GM12878 (cell line): ENCODE data around the gene LRP1B. TPM values are rescaled to one million over a fixed set of nuclear protein-coding genes. Genes with fewer than 3 reads are reported as not detected.

Experiments used
- ATAC-seq: fragments of 200-7000 bp; cut with Tn5 transposase; 3 replicates; pipeline ENCODE4 v1.9.1; 2020; ENCODE audit warnings: mild to moderate bottlenecking, moderate library complexity
- BruUV-seq: library from RNA; stranded (reverse); fragments of 400-500 nt; replicated peaks from 2 replicates; lab custom pipeline; 2021; lab: Mats Ljungman, UMichigan
- CTCF ChIA-PET: fragments of 300-600 bp; sonication (Branson Sonifier 250); formaldehyde crosslinking; extraction: SDS; loops from one replicate; lab custom pipeline; 2021; ENCODE audit warnings: inconsistent platforms; lab: Yijun Ruan, JAX
- POLR2A ChIA-PET: fragments of 350-600 bp; formaldehyde crosslinking; extraction: SDS; loops from one replicate; lab custom pipeline; 2021; ENCODE audit warnings: inconsistent platforms; lab: Charles Lee
- RAD21 ChIA-PET: fragments of 300-600 bp; sonication (Branson Sonifier 250); formaldehyde crosslinking; loops from one replicate; lab custom pipeline; 2023; ENCODE audit warnings: antibody characterized with exemption; ENCODE audit not compliant: unreplicated experiment; lab: Charles Lee
- SMC1A ChIA-PET: fragments of 300-600 bp; sonication (Branson Sonifier 250); formaldehyde crosslinking; loops from one replicate; lab custom pipeline; 2023; ENCODE audit not compliant: unreplicated experiment, uncharacterized antibody; lab: Charles Lee
- DNase-seq: peaks from one replicate; pipeline ENCODE4 v3.0.0-alpha.2; 2011; ENCODE audit warnings: low read depth, low spot score
- FAIRE-seq: peaks from 3 replicates; lab custom pipeline; 2011; peaks lifted over from hg19 to GRCh38; lab: Jason Lieb, UNC
- H2AFZ ChIP-seq: 2 replicates; pipeline ENCODE4 v1.6.0; 2011; ENCODE audit warnings: low read depth, low read length, control low read depth; ENCODE audit not compliant: control insufficient read depth
- H3K27ac ChIP-seq: 2 replicates; pipeline ENCODE4 v1.5.1; 2011; ENCODE audit warnings: control low read depth; ENCODE audit not compliant: control insufficient read depth, insufficient read depth
- H3K27me3 ChIP-seq, 2 experiments: replicated peaks in 1 of 2; 2 replicates each; pipeline versions ENCODE4 v1.6.0 to v1.6.1; 2011; ENCODE audit warnings: low read length in 1 of 2; ENCODE audit not compliant: control insufficient read depth in 2 of 2, insufficient read depth in 2 of 2
- H3K36me3 ChIP-seq, 2 experiments: 2 replicates each; pipeline ENCODE4 v1.5.1; 2011; ENCODE audit warnings: low read length in 1 of 2; ENCODE audit not compliant: control insufficient read depth in 2 of 2, insufficient read depth in 2 of 2
- H3K4me1 ChIP-seq: 2 replicates; pipeline ENCODE4 v1.6.1; 2011; ENCODE audit warnings: mild to moderate bottlenecking, low read length, moderate library complexity, mixed read lengths; ENCODE audit not compliant: control insufficient read depth, insufficient read depth
- H3K4me2 ChIP-seq: 2 replicates; pipeline ENCODE4 v1.6.0; 2011; ENCODE audit warnings: control low read depth; ENCODE audit not compliant: control insufficient read depth, insufficient read depth
- H3K4me3 ChIP-seq: fragments of 200-600 bp; sonication (generic); 2 replicates; pipeline ENCODE4 v1.5.1; 2016
- H3K79me2 ChIP-seq: 2 replicates; pipeline ENCODE4 v1.6.0; 2011; ENCODE audit warnings: low read length; ENCODE audit not compliant: control insufficient read depth, insufficient read depth
- H3K9ac ChIP-seq: 2 replicates; pipeline ENCODE4 v1.8.0; 2011; ENCODE audit warnings: low read length, control low read depth, mixed read lengths; ENCODE audit not compliant: control insufficient read depth, insufficient read depth
- H3K9me3 ChIP-seq: replicated peaks from 3 replicates; pipeline ENCODE4 v1.5.1; 2011; ENCODE audit warnings: mild to moderate bottlenecking, low read length; ENCODE audit not compliant: control insufficient read depth, insufficient read depth
- H4K20me1 ChIP-seq: 2 replicates; pipeline ENCODE4 v1.6.0; 2011; ENCODE audit not compliant: control insufficient read depth, insufficient read depth
- BHLHE40 ChIP-seq, 2 experiments: fragments of 450-650 bp in 1 of 2; IDR thresholded peaks; 2 replicates each; pipeline ENCODE4 v1.6.1; 2011 to 2017; ENCODE audit warnings: low read depth in 2 of 2, borderline replicate concordance in 1 of 2, improper control_type of control experiment in 1 of 2, low read length in 1 of 2, mild to moderate bottlenecking in 1 of 2
- CBX3 ChIP-seq: fragments of 200-600 bp; sonication (generic); IDR thresholded peaks from 2 replicates; pipeline ENCODE4 v1.6.1; 2016; ENCODE audit warnings: low read depth, borderline replicate concordance
- CHD2 ChIP-seq: IDR thresholded peaks from 2 replicates; pipeline ENCODE4 v1.6.1; 2011; ENCODE audit warnings: low read depth, low read length, improper control_type of control experiment, borderline replicate concordance
- CREB1 ChIP-seq: IDR thresholded peaks from 2 replicates; pipeline ENCODE4 v1.6.1; 2012; ENCODE audit warnings: low read depth, mild to moderate bottlenecking, inconsistent platforms
- GATAD2B ChIP-seq: fragments of 450-650 bp; conservative IDR thresholded peaks from 2 replicates; pipeline ENCODE4 v1.6.1; 2017; ENCODE audit warnings: low read depth, mild to moderate bottlenecking, moderate library complexity
- HDAC6 ChIP-seq: fragments of 200-600 bp; sonication (generic); IDR thresholded peaks from one replicate; pipeline ENCODE4 v1.8.0; 2017; ENCODE audit warnings: antibody characterized with exemption; ENCODE audit not compliant: unreplicated experiment
- NBN ChIP-seq: fragments of 450-650 bp; IDR thresholded peaks from 2 replicates; pipeline ENCODE4 v1.6.1; 2016
- PAX5 ChIP-seq: IDR thresholded peaks from 2 replicates; pipeline ENCODE4 v1.6.1; 2011; ENCODE audit warnings: low read depth, low read length, borderline replicate concordance
- POU2F2 ChIP-seq: IDR thresholded peaks from 3 replicates; pipeline ENCODE4 v1.6.1; 2011; ENCODE audit warnings: low read depth, mild to moderate bottlenecking, low read length, borderline replicate concordance
- SP1 ChIP-seq: IDR thresholded peaks from one replicate; pipeline ENCODE4 v1.6.1; 2011; ENCODE audit warnings: low read depth, low read length
- TAF1 ChIP-seq: IDR thresholded peaks from 2 replicates; pipeline ENCODE4 v1.6.1; 2011; ENCODE audit warnings: mild to moderate bottlenecking, low read depth, low read length, borderline replicate concordance
- TCF12 ChIP-seq: IDR thresholded peaks from 2 replicates; pipeline ENCODE4 v1.6.1; 2011; ENCODE audit warnings: low read depth, mild to moderate bottlenecking, low read length
- USF1 ChIP-seq: IDR thresholded peaks from 2 replicates; pipeline ENCODE4 v1.6.1; 2011; ENCODE audit warnings: borderline replicate concordance, low read depth, mild to moderate bottlenecking, moderate library complexity, mixed read lengths, low read length; ENCODE audit not compliant: insufficient read depth; ENCODE audit errors: extremely low read length
- USF2 ChIP-seq: IDR thresholded peaks from 2 replicates; pipeline ENCODE4 v1.6.1; 2011; ENCODE audit warnings: low read depth, low read length, improper control_type of control experiment, borderline replicate concordance
- ZBTB11 ChIP-seq: fragments of 450-650 bp; formaldehyde crosslinking; IDR thresholded peaks from 2 replicates; pipeline ENCODE4 v1.5.0; 2022; ENCODE audit warnings: mild to moderate bottlenecking, missing genetic modification characterization
- WGBS: methylation state at CpG from one replicate; pipeline ENCODE4 v1.1.6; 2016; ENCODE audit warnings: low lambda C conversion rate; ENCODE audit not compliant: insufficient replicate concordance, insufficient coverage; ENCODE audit errors: missing lambda C conversion rate; 5-methylcytosine and 5-hydroxymethylcytosine counted together
- in situ Hi-C: fragments of 300-500 bp; cut with MboI; formaldehyde crosslinking; loops from 9 replicates; pipeline ENCODE4 v1.14.3; 2018; ENCODE audit warnings: mixed read lengths
- intact Hi-C: fragments of 100-400 bp; cut with micrococcal nuclease; formaldehyde crosslinking; loops from one replicate; pipeline ENCODE4 v1.14.2; 2022; ENCODE audit not compliant: unreplicated experiment
- polyA plus RNA-seq, 11 experiments: library from polyadenylated mRNA; depleted of rRNA in 4 of 11; unstranded in 6 of 11; stranded (reverse) in 5 of 11; fragments of >200 nt; fragmentation: Nextera tagmentation in 4 of 11; fragmentation: Illumina TruSeq in 1 of 11; extraction: Ambion mirVana in 4 of 11; extraction: Trizol in 1 of 11; gene quantifications; 1 replicate in 1 of 11; 2 replicates in 10 of 11; pipeline versions ENCODE4 v1.2.1 to v1.2.3, GENCODE V29; 2011 to 2016; ENCODE audit warnings: inconsistent platforms in 2 of 11, missing spikeins in 2 of 11, low read depth in 1 of 11
- total RNA-seq, 4 experiments: library from RNA; depleted of rRNA in 3 of 4; stranded (reverse); fragments of >200 nt in 3 of 4; fragmentation: Illumina TruSeq in 1 of 4; extraction: Trizol in 1 of 4; gene quantifications; 2 replicates each; pipeline versions ENCODE4 v1.2.1 to v1.2.3, GENCODE V29; 2013 to 2021

Gene LRP1B
- total and polyA plus RNA-seq, 10 of the 15 experiments (the other 5 are each of a cell fraction or from before 2014, with no cell fraction given), result under 0.01 to 0.06 (median 0.03) TPM; not detected in 5

- no peaks in the 10 kb centered on the region for H3K79me2 ChIP-seq
- no peaks in the 10 kb centered on the region for H4K20me1 ChIP-seq
- in situ Hi-C loops (no loop called here), intact Hi-C loops (no loop called here)
- FAIRE-seq (no peak), DNase-seq (no peak), ATAC-seq (no peak)
- no peak overlapping the region for H2AFZ ChIP-seq
- no peaks in the 10 kb centered on the region for H3K27me3 ChIP-seq
- WGBS, result 31% methylated on average over 4 of the region's 4 CpGs
- TF ChIP-seq BHLHE40 (IDR thresholded peaks at IDR 0.05; ENCODE audit: borderline replicate concordance in 1 of 2, low read depth in 2 of 2, low read length in 1 of 2) (no peak), CREB1 (no peak), HDAC6 (no peak), NBN (no peak), ZBTB11 (CRISPR knock-in tag) (no peak), POU2F2 (no peak), GATAD2B (no peak), USF1 (no peak), USF2 (no peak), CHD2 (no peak), PAX5 (no peak), TAF1 (no peak), SP1 (no peak), CBX3 (no peak), TCF12 (no peak)
- no peaks in the 10 kb centered on the region for H3K9me3 ChIP-seq
- H3K9ac ChIP-seq, result no peak overlapping the region
- H3K36me3 ChIP-seq, result no peaks in the 10 kb centered on the region
- no peak overlapping the region for H3K4me2 ChIP-seq
- H3K27ac ChIP-seq, result no peak overlapping the region
- no peak overlapping the region for H3K4me3 ChIP-seq
- no peaks in the 10 kb centered on the region for H3K4me1 ChIP-seq
- ChIA-PET SMC1A (no interaction called here), RAD21 (no interaction called here), POLR2A (no interaction called here), CTCF (no interaction called here)
- no TSS peak for BruUV-seq
Measured at GRCh38 chr2:142069251-142069888, 61.4 kb downstream of the LRP1B start.
